Measurements from ENCODE around the gene SYT13.
A peak's percentile ranks its signal among the peaks of the same experiment; 100 is the strongest.

The SYT13 gene

DNA sequence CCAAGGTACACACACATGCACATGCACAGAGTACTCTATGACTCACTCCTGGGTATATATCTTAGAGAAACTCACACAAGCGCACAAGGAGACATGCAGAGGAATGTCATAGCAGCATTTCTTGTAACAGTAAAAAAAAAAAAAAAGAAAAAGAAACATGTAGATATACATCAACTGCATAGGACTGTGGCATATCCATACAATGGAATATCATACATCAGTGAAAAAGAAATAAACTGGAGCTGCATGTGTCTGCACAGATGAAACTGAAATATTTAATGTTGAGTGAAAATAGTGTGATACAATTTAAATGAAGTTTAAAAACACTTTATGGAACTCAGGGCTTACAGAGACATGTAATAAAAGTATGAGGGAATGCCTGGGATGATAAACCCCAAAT, 46.4 kb downstream of the SYT13 start:
- no peak for ATAC-seq
- TF ChIP-seq ZNF8 (CRISPR knock-in tag; IDR thresholded peaks at IDR 0.05) (peak; percentile 95), BACH2 (CRISPR knock-in tag; IDR thresholded peaks at IDR 0.05; ENCODE audit: borderline replicate concordance) (no peak)

DNA sequence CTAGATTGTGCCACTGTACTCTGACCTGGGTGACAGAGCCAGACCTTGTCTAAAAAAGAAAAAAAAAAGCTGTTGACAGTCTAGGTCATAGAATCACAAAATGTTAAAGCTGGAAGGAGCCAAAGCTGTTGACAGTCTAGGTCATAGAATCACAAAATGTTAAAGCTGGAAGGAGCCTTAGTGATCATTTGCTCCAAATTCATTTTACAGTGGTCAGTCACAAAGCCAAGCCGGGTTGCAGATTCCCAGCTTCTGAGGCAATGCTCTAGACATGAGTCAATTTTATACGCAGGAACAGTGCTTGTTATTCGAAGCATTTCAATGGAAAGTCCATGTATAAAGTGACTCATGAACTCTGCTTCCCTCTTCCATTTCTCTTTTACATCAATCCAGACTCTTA, 47.4 kb downstream of the SYT13 start:
- TF ChIP-seq ZNF8 (CRISPR knock-in tag; IDR thresholded peaks at IDR 0.05) (no peak), GLIS3 (CRISPR knock-in tag; IDR thresholded peaks at IDR 0.05) (no peak), BACH2 (CRISPR knock-in tag; IDR thresholded peaks at IDR 0.05; ENCODE audit: borderline replicate concordance) (no peak), TOX (CRISPR knock-in tag; IDR thresholded peaks at IDR 0.05; ENCODE audit: borderline replicate concordance) (no peak), RARB (CRISPR knock-in tag; IDR thresholded peaks at IDR 0.05) (no peak), OSR1 (CRISPR knock-in tag; IDR thresholded peaks at IDR 0.05) (no peak), PPARA (CRISPR knock-in tag; IDR thresholded peaks at IDR 0.05; ENCODE audit: borderline replicate concordance) (no peak), CSDC2 (CRISPR knock-in tag; IDR thresholded peaks at IDR 0.05) (no peak), CREB5 (CRISPR knock-in tag; IDR thresholded peaks at IDR 0.05; ENCODE audit: low read depth) (no peak)
- TF ChIP-seq, protein P1, sequence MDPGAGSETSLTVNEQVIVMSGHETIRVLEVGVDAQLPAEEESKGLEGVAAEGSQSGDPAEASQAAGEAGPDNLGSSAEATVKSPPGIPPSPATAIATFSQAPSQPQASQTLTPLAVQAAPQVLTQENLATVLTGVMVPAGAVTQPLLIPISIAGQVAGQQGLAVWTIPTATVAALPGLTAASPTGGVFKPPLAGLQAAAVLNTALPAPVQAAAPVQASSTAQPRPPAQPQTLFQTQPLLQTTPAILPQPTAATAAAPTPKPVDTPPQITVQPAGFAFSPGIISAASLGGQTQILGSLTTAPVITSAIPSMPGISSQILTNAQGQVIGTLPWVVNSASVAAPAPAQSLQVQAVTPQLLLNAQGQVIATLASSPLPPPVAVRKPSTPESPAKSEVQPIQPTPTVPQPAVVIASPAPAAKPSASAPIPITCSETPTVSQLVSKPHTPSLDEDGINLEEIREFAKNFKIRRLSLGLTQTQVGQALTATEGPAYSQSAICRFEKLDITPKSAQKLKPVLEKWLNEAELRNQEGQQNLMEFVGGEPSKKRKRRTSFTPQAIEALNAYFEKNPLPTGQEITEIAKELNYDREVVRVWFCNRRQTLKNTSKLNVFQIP (CRISPR knock-in tag; IDR thresholded peaks at IDR 0.05; ENCODE audit: borderline replicate concordance, low read depth), result no peak
- TF ChIP-seq, protein P2, sequence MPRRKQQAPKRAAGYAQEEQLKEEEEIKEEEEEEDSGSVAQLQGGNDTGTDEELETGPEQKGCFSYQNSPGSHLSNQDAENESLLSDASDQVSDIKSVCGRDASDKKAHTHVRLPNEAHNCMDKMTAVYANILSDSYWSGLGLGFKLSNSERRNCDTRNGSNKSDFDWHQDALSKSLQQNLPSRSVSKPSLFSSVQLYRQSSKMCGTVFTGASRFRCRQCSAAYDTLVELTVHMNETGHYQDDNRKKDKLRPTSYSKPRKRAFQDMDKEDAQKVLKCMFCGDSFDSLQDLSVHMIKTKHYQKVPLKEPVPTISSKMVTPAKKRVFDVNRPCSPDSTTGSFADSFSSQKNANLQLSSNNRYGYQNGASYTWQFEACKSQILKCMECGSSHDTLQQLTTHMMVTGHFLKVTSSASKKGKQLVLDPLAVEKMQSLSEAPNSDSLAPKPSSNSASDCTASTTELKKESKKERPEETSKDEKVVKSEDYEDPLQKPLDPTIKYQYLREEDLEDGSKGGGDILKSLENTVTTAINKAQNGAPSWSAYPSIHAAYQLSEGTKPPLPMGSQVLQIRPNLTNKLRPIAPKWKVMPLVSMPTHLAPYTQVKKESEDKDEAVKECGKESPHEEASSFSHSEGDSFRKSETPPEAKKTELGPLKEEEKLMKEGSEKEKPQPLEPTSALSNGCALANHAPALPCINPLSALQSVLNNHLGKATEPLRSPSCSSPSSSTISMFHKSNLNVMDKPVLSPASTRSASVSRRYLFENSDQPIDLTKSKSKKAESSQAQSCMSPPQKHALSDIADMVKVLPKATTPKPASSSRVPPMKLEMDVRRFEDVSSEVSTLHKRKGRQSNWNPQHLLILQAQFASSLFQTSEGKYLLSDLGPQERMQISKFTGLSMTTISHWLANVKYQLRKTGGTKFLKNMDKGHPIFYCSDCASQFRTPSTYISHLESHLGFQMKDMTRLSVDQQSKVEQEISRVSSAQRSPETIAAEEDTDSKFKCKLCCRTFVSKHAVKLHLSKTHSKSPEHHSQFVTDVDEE (CRISPR knock-in tag; IDR thresholded peaks at IDR 0.05), result no peak
- no peak for ATAC-seq

- ATAC-seq, result no peak
- TF ChIP-seq TOX (CRISPR knock-in tag; IDR thresholded peaks at IDR 0.05; ENCODE audit: borderline replicate concordance), result no peak
- no peak for TF ChIP-seq GLIS3 (CRISPR knock-in tag; IDR thresholded peaks at IDR 0.05)
- no peak for TF ChIP-seq ZC3H10 (CRISPR knock-in tag; IDR thresholded peaks at IDR 0.05)
- no peak for TF ChIP-seq PPARA (CRISPR knock-in tag; IDR thresholded peaks at IDR 0.05; ENCODE audit: borderline replicate concordance)
- no peak for TF ChIP-seq CSDC2 (CRISPR knock-in tag; IDR thresholded peaks at IDR 0.05)
- no peak for TF ChIP-seq ARNTL (CRISPR knock-in tag; IDR thresholded peaks at IDR 0.05; ENCODE audit: borderline replicate concordance, low read depth)
- TF ChIP-seq, protein P1 (CRISPR knock-in tag; IDR thresholded peaks at IDR 0.05; ENCODE audit: borderline replicate concordance, low read depth), result no peak
- TF ChIP-seq, protein P3, sequence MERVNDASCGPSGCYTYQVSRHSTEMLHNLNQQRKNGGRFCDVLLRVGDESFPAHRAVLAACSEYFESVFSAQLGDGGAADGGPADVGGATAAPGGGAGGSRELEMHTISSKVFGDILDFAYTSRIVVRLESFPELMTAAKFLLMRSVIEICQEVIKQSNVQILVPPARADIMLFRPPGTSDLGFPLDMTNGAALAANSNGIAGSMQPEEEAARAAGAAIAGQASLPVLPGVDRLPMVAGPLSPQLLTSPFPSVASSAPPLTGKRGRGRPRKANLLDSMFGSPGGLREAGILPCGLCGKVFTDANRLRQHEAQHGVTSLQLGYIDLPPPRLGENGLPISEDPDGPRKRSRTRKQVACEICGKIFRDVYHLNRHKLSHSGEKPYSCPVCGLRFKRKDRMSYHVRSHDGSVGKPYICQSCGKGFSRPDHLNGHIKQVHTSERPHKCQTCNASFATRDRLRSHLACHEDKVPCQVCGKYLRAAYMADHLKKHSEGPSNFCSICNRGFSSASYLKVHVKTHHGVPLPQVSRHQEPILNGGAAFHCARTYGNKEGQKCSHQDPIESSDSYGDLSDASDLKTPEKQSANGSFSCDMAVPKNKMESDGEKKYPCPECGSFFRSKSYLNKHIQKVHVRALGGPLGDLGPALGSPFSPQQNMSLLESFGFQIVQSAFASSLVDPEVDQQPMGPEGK (CRISPR knock-in tag; IDR thresholded peaks at IDR 0.05; ENCODE audit: borderline replicate concordance), result no peak
- no peak for TF ChIP-seq SNAI2 (CRISPR knock-in tag; IDR thresholded peaks at IDR 0.05)
- no peak for TF ChIP-seq OSR1 (CRISPR knock-in tag; IDR thresholded peaks at IDR 0.05)
- TF ChIP-seq ZNF565 (CRISPR knock-in tag; conservative IDR thresholded peaks at IDR 0.05; ENCODE audit: low read depth), result no peak
- TF ChIP-seq, protein P4, sequence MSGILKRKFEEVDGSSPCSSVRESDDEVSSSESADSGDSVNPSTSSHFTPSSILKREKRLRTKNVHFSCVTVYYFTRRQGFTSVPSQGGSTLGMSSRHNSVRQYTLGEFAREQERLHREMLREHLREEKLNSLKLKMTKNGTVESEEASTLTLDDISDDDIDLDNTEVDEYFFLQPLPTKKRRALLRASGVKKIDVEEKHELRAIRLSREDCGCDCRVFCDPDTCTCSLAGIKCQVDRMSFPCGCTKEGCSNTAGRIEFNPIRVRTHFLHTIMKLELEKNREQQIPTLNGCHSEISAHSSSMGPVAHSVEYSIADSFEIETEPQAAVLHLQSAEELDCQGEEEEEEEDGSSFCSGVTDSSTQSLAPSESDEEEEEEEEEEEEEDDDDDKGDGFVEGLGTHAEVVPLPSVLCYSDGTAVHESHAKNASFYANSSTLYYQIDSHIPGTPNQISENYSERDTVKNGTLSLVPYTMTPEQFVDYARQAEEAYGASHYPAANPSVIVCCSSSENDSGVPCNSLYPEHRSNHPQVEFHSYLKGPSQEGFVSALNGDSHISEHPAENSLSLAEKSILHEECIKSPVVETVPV (CRISPR knock-in tag; IDR thresholded peaks at IDR 0.05), result no peak
Measured at GRCh38 chr11:45237711-45238315, 48.3 kb downstream of the SYT13 start.

Measured in SK-N-SH treated with all-trans-retinoic acid at 6 μM for 48 hours (cell line).